ENCODE measurements around the gene FAM53B. TPM values are rescaled to one million over a fixed set of nuclear protein-coding genes. Genes with fewer than 3 reads are reported as not detected.

FAM53B gene
- total and polyA plus RNA-seq, 8 donors, result 5.7 to 46.9 (median 11.4) TPM

GRCh38 chr10:124601431-124602120 lies 142.6 kb downstream of the FAM53B start:
- intact Hi-C loops (cut with DNase I; ENCODE audit: low total_unique reads), result no loop called here
- no peak overlapping the region for H3K4me3 ChIP-seq
- no peaks in the 10 kb centered on the region for H3K36me3 ChIP-seq
- no peaks in the 10 kb centered on the region for H3K27me3 ChIP-seq
- TF ChIP-seq EP300 (IDR thresholded peaks at IDR 0.05) (no peak), CTCF (IDR thresholded peaks at IDR 0.05) (no peak), POLR2A (IDR thresholded peaks at IDR 0.05) (no peak), POLR2AphosphoS5 (IDR thresholded peaks at IDR 0.05) (no peak)
- no peak overlapping the region for H3K27ac ChIP-seq
- DNase-seq, result no peak
- WGBS, 5 donors, result 90 to 92% (median 90%) methylated on average over 15 to 29 of the region's 29 CpGs
- H3K4me1 ChIP-seq, result peaks cover 0 to 9% (median 3%) of the 10 kb centered on the region in 4 donors
- H3K9me3 ChIP-seq, result no peaks in the 10 kb centered on the region

- TF ChIP-seq CTCF (IDR thresholded peaks at IDR 0.05) (no peak), POLR2AphosphoS5 (IDR thresholded peaks at IDR 0.05) (no peak), POLR2A (IDR thresholded peaks at IDR 0.05) (no peak), EP300 (IDR thresholded peaks at IDR 0.05) (no peak)
- Histone ChIP-seq H3K36me3 (no peaks in the 10 kb centered on the region), H3K4me3 (no peak overlapping the region), H3K27me3 (no peaks in the 10 kb centered on the region), H3K27ac (no peak overlapping the region), H3K4me1 (peaks cover 0 to 9% (median 3%) of the 10 kb centered on the region in 4 donors), H3K9me3 (no peaks in the 10 kb centered on the region)
- intact Hi-C loops (cut with DNase I; ENCODE audit: low total_unique reads), result no loop called here
- DNase-seq, result no peak
- WGBS, 5 donors, result 88 to 98% (median 94%) methylated on average over 12 of the region's 12 CpGs
Measured at GRCh38 chr10:124601016-124601415, 143.2 kb downstream of the FAM53B start.

GRCh38 chr10:124600051-124600880 lies 143.9 kb downstream of the FAM53B start:
- Histone ChIP-seq H3K36me3 (no peaks in the 10 kb centered on the region), H3K9me3 (no peaks in the 10 kb centered on the region), H3K4me1 (peaks cover 0 to 9% (median 3%) of the 10 kb centered on the region in 4 donors), H3K27ac (no peak overlapping the region), H3K27me3 (no peaks in the 10 kb centered on the region), H3K4me3 (no peak overlapping the region)
- intact Hi-C loops (cut with DNase I; ENCODE audit: low total_unique reads), result no loop called here
- 85 to 94% (median 93%) methylated on average over 14 to 18 of the region's 18 CpGs for WGBS, 5 donors
- TF ChIP-seq POLR2AphosphoS5 (IDR thresholded peaks at IDR 0.05), result no peak
- no peak for TF ChIP-seq CTCF (IDR thresholded peaks at IDR 0.05)
- no peak for TF ChIP-seq POLR2A (IDR thresholded peaks at IDR 0.05)
- TF ChIP-seq EP300 (IDR thresholded peaks at IDR 0.05), result no peak
- DNase-seq, result no peak

- Histone ChIP-seq H3K9me3 (no peaks in the 10 kb centered on the region), H3K4me3 (no peak overlapping the region), H3K4me1 (peaks cover 0 to 9% (median 3%) of the 10 kb centered on the region in 4 donors), H3K36me3 (no peaks in the 10 kb centered on the region), H3K27ac (no peak overlapping the region), H3K27me3 (no peaks in the 10 kb centered on the region)
- intact Hi-C loops (cut with DNase I; ENCODE audit: low total_unique reads), result no loop called here
- TF ChIP-seq POLR2AphosphoS5 (IDR thresholded peaks at IDR 0.05), result no peak
- 95 to 98% (median 97%) methylated on average over 6 to 7 of the region's 7 CpGs for WGBS, 5 donors
- no peak for DNase-seq
Measured at GRCh38 chr10:124599588-124600050, 144.6 kb downstream of the FAM53B start.
